GM04503 (cell line): ENCODE measurements around the gene MGAM2.

ENCODE experiments used
- DNase-seq: peaks from one replicate; pipeline ENCODE4 v3.0.0-alpha.2; 2012; ENCODE audit warnings: low read depth

MGAM2 gene

DNA sequence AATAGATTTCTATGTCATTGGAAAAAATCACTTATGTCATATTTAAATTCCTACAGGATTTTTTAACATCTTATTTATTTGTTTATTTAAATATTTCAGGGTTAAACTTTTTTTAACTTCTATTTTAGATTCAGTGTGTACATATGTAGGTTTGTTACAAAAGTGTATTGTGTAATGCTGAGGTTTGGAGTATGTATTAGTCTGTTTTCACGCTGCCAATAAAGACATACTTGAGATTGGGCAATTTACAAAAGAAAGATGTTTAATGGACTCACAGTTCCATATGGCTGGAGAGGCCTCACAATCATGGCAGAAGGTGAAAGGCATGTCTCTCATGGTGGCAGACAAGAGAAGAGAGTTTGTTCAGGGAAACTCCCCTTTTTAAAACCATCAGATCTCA is 65.4 kb downstream of the MGAM2 start:
- no peak for DNase-seq

DNA sequence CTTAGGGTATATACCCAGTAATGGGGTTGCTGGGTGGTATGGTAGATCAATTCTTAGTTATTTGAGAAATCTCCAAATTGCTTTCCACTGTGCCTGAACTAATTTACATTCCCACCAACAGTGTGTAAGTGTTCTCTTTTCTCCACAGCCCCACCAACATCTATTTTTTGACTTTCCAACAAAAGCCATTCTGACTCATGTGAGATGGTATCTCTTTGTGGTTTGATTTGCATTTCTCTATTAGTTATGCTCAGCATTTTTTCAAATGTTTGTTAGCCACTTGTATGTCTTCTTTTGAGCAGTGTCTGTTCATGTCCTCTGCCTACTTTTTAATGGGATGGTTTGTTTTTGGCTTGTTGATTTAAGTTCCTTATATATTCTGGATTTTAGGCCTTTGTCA is 66.4 kb downstream of the MGAM2 start:
- no peak for DNase-seq

DNA sequence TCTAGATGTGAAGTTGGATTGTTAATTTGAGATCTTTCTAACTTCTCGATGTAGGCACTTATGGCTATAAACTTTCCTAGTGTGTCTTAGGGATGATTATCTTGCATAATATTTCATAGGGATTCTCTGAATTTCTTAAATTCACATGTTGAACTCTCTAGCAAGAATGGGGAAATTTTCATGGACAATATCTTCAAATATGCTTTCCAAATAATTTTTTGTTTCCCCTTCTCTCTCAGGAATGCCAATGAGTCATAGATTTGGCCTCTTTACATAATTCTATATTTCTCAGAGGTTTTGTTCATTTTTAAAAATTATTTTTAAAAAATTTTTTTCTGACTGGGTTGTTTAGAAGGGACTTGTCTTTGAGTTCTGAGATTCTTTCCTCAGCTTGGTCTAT is 68.9 kb downstream of the MGAM2 start:
- DNase-seq = no peak

DNA sequence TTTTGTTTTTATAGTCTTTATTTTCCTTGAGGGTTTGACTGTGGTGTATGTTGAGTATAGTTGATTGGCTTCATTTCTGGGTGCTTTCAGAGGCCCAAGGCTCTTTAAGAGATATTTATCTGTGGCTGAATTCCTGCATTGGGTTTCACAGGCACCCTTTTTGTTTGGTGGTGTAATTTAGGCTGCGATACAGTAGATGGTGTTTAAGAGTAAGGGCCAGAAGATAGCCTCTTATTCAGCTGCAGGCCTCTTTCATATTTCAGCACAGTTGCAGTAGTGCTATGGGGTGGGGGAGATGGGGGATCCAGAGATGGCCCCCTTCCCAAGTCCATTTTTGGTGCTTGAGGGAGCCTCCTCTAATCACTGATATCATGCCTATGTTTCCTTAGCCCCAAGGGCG is 69.7 kb downstream of the MGAM2 start:
- no peak for DNase-seq

DNA sequence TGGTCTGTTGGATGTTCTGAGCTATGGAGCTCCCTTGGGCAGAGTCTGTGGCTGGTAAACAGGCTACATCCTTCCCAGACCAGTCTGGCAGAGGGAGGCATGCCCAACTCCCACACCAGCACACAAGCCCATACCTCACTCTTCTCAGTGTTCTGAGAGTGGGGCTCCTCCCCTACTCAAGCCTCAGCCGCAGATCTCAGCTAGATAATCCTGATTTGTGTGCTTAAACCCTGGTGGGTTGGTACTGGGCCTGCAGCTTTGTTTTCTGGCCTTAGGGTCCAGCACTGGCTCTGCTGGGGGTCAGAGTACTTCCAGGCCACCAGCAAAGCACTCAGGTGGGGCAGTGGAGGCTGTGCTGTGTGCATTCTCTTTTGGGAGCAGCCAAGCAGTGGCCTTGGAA is 70.4 kb downstream of the MGAM2 start:
- no peak for DNase-seq

DNA sequence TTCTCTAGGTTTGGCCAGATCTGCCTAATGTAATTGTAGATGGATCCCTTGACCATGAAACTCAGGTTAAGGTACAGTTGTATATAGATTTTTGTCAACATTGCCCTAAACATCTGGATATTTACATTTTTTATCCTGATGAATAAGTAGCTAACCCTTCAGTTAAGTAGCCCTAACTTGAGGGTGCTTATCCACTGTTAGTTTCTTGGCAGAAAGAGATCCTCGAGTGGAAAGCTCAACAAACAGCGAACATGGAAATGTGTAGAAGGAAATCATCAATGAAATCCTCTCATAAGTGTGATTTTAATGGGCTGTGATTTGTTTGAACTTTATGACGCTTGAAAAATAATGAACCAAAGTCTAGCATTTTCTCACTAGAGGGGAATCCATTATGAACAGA is 73.6 kb downstream of the MGAM2 start:
- no peak for DNase-seq

DNA sequence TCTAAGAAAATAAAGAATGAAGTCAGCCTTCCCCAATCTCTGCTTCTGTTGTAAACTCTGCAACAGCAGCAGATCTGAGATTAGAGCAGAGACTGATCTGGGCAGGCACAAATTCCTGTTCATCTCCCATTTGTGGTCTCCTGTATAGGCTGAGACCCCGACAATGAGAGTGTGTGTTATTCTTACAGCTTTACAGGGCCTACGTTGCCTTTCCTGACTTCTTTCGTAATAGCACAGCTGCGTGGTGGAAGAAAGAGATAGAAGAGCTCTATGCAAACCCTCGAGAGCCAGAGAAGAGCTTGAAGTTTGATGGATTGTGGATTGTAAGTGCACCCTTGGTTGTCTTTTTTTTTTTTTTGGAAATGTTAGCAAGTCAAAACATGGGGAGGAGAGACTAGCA is 74.3 kb downstream of the MGAM2 start:
- DNase-seq = no peak

DNA sequence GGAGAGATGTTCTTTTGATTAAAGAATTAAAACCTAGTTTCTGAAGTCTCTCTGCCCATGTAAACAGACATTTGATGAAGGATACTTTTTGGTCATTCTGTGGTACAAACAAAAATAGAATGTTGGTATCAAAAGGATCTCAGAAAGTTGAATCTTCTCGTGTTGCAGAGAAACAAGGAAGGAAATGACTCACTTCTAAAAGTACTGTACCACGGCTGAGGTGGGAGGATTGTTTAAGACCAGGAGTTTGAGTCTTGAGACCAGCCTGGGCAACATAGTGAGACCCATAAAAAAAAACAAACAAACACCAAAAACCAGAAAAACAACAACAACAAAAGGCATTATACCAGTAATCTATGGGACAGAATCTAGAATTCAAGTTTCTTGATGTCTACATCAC is 76.6 kb downstream of the MGAM2 start:
- DNase-seq = no peak

DNA sequence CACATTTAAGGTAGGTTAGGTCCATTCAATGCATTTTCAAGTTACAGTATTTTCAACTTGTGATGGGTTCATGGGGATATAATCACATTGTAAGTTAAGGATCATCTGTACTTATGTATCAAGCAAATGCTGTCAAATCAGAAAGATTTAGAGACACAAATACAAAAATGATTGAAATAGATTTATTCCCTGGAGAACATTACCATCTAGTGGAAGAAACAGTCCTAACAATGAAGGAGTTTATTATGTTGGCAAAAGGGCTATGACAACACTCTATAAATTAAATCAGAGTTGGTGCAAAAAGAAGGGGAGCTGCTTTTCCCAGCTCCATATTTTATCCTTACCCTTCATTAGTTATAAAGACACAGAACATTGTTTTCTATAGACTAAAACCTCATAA is 77.3 kb downstream of the MGAM2 start:
- DNase-seq = no peak

DNA sequence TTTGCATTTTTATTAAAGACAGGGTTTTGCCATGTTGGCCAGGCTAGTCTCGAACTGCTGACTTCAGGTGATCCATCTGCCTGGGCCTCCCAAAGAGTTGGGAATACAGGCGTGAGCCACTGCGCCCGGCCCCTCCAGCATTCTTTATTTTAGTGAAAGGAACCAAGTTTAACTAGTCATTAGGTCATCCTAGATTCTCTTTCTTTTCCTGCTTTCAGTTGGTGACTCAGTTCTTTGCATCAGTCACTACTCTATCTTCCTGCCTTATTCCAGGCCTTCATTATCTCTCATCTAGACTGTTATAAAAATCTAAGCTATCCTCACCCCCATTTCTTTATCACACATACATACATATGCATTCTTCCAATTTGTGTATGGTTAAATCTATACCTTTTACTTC is 82.7 kb downstream of the MGAM2 start:
- DNase-seq = no peak

DNA sequence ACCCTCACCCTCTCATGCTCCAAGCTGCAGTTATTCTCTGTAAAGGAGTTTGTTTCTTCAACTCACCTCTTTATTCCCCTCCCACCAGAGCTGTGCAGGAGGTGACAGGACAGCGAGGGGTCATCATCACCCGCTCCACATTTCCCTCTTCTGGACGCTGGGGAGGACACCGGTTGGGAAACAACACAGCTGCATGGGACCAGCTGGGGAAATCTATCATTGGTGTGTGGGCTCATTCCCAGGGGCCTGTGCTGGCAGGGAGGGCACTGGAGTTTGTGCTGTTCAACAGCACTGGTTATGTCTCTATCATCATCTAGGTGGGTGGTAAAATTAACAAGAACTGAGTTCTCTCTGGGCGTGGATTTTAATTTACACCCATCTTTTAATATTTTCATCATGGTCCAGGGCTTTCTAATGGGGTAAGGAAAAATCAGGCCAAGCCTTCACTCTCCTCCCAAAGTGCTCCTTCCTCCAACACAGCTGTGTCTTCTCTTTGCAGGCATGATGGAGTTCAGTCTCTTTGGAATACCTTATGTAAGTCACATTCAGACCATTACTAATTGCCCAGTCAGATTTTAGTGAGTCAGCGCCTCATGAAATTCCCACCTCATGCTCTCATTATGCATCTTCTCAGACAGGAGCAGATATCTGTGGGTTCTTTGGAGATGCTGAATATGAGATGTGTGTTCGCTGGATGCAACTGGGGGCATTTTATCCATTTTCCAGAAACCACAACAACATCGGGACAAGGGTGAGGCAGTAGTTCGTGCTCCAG is 84.7 kb downstream of the MGAM2 start:
- no peak for DNase-seq

DNA sequence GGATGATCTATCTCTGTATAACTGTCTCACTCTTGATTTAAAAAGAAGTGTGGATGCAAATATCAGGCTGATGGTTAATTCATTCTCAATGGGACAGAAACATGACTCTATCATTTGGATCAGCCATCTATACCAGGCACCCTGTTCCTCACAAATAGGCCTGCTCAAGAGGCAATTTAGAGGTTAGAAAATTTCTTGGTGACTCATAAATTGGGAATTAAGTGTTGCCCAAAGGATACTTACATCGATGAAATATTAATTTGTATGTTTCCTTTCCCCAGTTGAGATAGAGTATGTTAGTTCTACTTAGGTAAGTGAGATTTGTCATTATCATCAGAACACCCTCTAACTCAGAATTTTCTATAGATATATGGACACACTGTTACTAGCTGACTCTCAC is 88.7 kb downstream of the MGAM2 start:
- DNase-seq = no peak

DNA sequence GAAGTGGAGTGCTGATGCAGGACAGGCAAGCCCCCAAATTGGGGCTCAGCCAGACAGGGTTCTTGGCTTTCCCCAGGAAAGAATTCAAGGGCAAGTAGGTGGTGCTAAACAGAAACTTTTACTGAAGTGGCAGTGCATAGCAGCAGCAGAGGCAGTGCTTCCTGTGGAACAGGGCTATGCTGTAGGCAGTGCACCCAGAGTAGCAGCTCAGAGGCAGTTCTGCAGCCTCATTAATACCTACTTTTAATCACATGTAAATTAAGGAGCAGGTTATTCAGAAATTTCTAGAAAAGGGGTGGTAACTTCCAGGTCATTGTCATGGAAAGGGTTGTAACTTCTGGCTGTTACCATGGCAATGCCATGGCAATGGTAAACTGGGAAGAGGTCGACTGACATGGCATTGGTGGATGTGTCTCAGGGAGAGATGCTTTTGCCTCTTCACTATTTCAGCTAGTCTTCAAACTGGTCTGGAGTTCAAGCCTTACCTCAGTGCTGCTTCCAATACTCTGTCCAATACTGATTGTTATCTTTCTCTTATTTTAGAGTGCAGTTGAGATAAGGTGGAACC is 117.1 kb downstream of the MGAM2 start:
- DNase-seq = no peak

DNA sequence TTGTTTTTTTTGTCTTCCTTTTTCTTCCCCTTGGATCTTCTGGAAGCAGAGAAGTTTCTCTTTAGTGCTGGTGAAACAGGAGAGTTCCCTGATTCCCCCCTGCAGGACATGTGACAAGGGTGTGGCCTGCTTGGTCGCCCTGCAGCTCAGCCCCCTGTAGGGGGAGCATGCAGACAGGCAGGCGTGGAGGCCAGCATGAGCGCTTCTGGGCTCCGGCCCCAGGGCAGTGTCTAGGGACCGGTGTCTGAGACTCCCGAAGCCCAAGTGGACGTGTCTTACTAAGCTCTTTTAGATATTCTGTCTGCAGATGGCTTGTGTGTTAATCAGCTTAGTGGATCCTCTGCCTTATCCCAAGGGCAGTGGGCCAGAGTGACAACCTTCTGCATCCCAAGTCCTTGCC is 120.2 kb downstream of the MGAM2 start:
- no peak for DNase-seq

DNA sequence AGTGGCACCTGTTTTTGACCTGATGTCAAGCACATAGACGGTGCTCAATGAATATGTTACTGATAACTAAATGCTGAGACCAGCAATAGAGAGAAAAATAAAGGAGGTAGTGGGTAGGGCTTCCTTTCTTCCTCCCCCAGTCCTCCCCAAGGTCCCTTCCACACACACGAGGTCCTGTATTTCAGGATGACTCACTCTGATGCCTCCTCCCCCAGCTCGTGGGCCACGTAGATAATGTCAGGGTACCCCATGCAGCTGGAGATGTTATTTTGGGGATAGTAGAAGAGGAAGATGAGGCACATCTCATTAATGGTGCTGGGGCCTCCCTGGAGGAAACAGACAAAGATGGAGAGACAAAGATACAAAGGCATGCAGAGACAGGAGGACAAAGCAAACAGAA is 129.0 kb downstream of the MGAM2 start:
- no peak for DNase-seq

DNA sequence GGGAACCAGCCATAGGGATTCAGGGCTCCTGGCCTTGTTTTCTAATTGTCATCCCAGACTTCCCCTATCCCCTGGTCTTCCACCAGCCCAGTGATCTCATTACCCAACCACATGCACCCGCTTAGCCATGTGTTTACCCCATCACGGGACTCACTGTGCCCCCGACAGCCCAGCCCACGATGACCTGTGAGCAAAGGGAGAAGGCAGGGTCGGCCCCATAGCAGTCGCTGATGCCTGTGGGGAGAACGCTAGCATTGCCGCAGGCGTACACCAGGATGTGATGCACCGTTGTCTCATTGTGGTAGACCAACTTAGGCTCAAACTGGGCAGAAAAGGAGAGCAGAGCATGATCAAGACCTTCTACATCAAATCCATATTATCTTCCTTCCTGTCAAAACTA is 132.3 kb downstream of the MGAM2 start:
- DNase-seq = no peak

DNA sequence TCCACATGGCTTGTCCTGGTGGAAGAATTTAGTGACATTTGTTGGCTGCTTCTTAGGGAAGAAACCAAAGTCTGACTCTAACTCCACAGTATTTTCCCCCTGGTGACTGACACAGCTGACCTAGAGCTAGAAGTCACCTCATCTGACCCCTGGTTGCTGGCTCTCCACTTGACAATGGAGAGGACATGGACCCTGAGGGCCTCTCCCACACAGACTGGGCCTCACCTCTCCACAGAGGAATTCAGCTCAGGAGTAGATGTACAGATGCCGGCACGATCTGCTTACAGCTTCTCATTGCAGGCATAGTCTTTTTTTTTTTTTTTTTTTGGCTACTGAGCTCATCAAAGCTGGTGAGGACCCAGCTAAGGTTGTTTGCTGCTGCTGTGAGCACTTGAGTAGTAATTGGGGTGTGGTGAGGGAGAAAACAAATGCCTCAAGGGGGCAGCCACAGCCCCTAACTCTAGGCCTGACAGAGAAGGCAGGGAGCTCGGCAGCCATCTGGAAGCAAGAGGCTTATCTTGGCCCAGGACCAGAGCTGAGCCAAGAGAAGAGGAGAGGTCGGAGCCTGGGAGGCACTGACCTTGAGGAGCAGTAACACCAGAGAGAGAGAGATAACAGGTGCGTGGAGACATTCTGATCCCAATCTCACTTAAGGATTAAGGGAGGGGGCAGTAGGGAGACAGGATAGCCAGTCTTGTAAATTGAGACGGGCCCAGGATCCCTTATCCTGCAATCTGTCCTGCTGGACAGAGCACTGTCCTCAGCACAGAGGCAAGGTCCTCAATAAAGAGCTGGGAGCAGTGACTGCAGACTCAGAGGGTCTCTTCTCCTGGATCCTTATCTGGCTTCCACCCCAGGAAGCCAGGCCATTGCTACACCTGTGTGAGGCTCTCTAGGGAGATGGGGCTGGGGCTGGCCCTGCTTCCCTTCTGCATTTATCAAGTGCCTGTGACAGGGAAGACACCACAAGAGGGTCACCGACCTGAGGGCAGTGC is 136.9 kb downstream of the MGAM2 start:
- no peak for DNase-seq

DNA sequence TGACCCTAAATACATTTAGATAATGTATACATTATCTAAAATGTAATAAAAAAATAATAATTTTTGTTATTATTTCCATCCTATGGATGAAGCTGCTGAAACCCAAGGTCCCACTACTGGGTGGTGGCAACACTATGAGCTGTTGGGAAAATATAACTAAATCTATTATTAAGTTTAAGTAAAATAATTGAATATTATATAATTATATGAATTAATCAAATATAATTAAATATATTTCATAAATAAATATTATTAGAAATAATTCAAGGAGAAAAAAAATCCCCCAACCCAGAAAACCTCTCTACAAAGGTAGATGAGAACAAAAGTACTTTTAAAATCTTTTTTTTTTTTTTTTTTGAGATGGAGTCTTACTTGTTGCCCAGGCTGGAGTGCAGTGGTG is 138.4 kb downstream of the MGAM2 start:
- no peak for DNase-seq

DNA sequence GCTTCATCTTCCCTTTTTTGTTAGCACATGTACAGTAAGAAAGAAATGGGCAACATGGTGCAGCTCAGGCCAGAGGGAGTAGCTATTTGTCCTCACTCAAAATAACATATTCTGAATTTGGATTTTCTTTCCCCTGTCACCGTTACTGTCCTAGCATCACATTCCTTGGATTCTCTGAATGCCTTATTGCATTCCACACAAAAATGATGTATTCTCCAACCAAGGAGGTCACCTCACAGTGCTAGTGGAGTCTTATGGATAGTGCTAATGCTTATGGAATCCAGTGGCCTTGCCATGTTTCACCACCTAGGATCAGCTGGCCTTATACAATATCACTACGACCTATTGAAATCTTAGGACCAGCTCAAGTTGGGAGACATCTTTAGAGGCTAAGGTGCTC is 139.2 kb downstream of the MGAM2 start:
- no peak for DNase-seq

DNA sequence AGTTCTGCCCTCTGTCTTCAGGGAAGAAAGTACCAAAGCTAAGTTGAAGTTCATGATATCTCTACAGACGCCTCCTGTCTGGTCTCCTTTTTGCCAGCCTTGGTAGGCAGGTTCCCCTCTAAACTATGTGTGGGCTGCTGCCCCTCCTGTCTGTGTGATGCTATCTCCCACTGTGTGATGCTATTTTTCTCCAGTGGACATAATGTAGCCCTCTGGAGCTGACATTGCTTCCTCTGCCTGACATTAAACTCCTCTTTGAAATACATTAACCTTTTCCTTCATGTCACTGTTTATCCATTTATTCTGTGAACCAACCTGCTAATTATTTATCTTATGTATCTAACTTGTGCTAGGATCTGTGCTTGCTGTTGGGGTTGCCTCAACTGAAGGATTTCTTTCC is 146.4 kb downstream of the MGAM2 start, which contains the start of gene PRSS58:
Gene PRSS58 (minus strand): TSS at position 101 of the 400 bp plus-strand sequence. CDS start 351 bp downstream, outside the sequence.
- no peak for DNase-seq

DNA sequence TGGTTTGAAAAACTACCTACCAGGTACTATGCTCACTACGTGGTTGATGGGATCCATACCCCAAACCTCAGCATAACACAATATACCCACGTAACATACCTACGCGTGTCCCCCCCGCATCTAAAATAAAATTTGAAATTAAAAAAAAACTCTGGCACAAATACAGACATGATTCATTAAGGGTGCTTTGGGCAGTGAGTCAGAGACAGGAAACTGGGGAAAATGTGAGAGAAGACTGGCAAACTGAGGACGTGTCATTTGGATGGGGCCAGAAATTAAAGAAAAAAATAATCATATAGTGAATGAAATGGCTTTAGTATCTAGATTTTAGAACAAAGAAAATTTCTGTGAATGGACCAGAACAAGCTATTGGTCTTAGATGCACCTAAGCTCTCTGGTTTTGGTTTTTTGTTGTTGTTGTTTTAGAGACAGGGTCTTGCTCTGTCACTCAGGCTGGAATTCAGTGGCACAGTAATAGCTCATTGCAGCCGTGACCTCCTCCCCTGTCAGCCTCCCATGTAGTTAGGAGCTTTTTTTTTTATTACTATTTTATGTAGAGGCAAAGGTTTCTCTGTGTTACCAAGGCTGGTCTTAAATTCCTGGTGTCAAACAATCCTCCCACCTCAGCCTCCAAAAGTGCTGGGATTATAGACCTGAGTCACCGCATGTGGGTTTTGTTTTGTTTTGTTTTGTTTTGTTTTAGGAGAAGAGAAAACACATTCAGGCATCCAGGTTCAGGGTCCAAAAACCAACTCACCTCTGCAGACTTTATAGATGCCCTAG is 152.3 kb downstream of the MGAM2 start:
- DNase-seq = no peak
